WTC11 (cell line): Measurements from ENCODE around the gene BRCC3. TPM values are rescaled to one million over a fixed set of nuclear protein-coding genes. Genes with fewer than 3 reads are reported as not detected.

Experiments used
- ZNF138 ChIP-seq: sonication (generic); formaldehyde crosslinking; conservative IDR thresholded peaks from 2 replicates; pipeline ENCODE4 v1.8.1; 2022; ENCODE audit warnings: mild to moderate bottlenecking, moderate library complexity, missing genetic modification reagents
- total RNA-seq: library from RNA; stranded (reverse); gene quantifications from 3 replicates; pipeline ENCODE4 v1.2.3, GENCODE V29; 2021
- TF ChIP-seq, protein P1 (sequence below): sonication (generic); formaldehyde crosslinking; conservative IDR thresholded peaks from 2 replicates; pipeline ENCODE4 v1.8.1; 2023; ENCODE audit warnings: mild to moderate bottlenecking, low read depth, missing genetic modification reagents, moderate library complexity

BRCC3 gene
- total RNA-seq, 1 experiment from 2014 or later, result 19.6 TPM

DNA sequence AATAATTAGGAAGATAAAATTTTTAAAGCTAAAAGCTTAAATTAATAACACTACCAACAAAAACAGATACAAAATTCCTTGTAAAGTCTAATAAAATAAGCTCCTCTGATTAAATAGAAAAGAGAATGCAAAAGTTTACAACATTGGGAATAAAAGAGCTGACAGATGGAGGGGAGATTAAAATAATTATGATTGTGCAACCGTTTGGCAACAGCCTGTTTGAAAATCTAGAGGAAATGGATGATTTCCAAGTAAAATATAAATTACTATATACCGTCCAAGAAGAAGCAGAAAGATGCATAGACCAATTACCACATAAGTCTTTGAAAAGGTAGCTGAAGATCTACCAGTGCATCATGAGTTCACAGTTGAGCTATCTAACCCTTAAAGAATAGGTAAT, 98.6 kb downstream of the BRCC3 start (continued):
- TF ChIP-seq ZNF138, result no peak
- TF ChIP-seq, protein P1, sequence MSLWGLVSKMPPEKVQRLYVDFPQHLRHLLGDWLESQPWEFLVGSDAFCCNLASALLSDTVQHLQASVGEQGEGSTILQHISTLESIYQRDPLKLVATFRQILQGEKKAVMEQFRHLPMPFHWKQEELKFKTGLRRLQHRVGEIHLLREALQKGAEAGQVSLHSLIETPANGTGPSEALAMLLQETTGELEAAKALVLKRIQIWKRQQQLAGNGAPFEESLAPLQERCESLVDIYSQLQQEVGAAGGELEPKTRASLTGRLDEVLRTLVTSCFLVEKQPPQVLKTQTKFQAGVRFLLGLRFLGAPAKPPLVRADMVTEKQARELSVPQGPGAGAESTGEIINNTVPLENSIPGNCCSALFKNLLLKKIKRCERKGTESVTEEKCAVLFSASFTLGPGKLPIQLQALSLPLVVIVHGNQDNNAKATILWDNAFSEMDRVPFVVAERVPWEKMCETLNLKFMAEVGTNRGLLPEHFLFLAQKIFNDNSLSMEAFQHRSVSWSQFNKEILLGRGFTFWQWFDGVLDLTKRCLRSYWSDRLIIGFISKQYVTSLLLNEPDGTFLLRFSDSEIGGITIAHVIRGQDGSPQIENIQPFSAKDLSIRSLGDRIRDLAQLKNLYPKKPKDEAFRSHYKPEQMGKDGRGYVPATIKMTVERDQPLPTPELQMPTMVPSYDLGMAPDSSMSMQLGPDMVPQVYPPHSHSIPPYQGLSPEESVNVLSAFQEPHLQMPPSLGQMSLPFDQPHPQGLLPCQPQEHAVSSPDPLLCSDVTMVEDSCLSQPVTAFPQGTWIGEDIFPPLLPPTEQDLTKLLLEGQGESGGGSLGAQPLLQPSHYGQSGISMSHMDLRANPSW (CRISPR knock-in tag), result no peak

Other genes starting within 250 kb of the BRCC3 start
- not detected in 3 replicates for gene SMIM9, start 236.8 kb upstream of the BRCC3 start, total RNA-seq
- 26.8 to 30.2 TPM (median 28.7 TPM) in 3 replicates for gene F8A1, start 185.2 kb upstream of the BRCC3 start, total RNA-seq
- gene F8, start 48.8 kb upstream of the BRCC3 start, total RNA-seq, result 1.6 to 2.6 TPM (median 2.2 TPM) in 3 replicates
- 60.7 to 79.5 TPM (median 73.8 TPM) in 3 replicates for gene FUNDC2, start 44.7 kb upstream of the BRCC3 start, total RNA-seq
- 3.0 to 6.4 TPM (median 5.9 TPM) in 3 replicates for gene CMC4, start 372 bp upstream of the BRCC3 start, total RNA-seq
- 8.6 to 12.8 TPM (median 10.1 TPM) in 3 replicates for gene MTCP1, start 372 bp upstream of the BRCC3 start, total RNA-seq
- gene VBP1, start 145.0 kb downstream of the BRCC3 start, total RNA-seq, result 50.5 to 69.3 TPM (median 60.0 TPM) in 3 replicates
- 6.9 to 8.0 TPM (median 7.2 TPM) in 3 replicates for gene RAB39B, start 193.0 kb downstream of the BRCC3 start, total RNA-seq